NCI-H524 (cell line): ENCODE measurements around the gene NLRC5.
"Not testable (repeated sequence)": the region's sequence is repeated elsewhere in the genome, so short reads cannot be mapped to it uniquely, and the experiment has no call there.

Experiments used
- DNase-seq, 2 experiments: peaks; one replicate each; lab custom pipeline; 2025; lab: John Stamatoyannopoulos, UW

NLRC5 gene

DNA sequence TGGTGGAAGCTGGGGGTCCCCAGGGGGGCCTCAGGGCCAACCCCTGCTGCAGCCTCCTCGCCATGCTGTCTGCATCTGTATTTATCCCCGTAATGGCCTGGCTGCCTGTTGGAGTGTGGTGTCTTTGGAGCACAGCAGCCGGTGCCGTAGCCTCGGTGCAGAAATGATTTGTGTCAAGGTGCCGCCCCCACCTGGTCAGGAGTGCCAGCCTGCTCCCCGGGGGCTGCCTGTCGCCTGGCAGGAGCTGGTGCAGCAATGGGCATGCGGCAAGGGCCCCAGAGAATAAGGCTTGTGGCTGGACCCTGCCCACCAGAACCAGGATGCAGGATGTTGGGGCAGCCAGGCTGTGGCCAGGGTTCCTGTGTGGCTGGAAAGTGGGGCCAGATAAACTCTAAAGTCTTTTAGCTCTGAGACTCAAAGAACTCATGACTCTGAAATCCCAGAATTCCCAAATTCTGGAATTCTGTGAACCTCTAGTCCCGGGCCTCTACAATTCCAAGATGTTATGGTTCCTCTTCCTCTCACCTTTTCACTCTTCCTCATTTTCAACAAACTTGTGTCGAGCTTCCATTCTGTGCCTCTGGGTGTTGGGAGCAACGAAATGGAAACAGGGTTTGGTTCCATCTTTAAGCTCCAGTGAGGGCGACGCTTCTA is 109.0 kb downstream of the NLRC5 start:
- no peak for DNase-seq

DNA sequence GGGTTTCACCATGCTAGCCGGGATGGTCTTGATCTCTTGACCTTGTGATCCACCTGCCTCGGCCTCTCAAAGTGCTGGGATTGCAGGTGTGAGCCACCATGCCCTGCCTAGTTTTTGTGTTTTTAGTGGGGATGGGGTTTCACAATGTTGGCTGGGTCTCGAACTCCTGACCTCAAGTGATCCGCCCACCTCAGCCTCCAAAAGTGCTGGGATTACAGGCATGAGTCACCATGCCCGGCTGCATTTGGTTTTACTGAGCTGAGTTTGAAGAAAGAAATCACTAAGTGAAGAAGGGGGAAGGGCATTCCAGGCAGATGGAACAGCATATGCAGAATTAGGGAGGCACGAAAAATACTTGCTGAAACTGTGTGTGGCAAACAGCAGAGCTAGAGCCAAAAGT is 110.6 kb downstream of the NLRC5 start:
- DNase-seq = not testable (repeated sequence)

DNA sequence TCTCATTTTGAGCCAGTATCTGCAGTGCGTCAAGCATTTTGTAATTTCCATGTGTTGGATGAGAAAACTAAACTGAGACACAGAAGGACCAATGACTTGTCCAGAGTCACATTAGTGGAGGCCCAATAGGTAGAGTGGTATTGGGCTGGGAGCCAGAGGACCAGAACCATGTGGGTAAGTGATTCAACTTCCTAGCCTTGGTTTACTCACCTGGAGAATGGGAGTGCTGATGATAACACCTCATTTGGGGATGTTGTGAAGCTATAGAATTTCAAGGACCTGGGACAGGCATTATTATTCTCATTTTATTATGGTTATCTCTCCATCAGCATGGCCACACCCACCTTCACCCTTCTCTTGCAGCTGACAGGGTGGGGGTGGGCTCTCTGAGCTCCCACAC is 111.1 kb downstream of the NLRC5 start:
- no peak for DNase-seq

DNA sequence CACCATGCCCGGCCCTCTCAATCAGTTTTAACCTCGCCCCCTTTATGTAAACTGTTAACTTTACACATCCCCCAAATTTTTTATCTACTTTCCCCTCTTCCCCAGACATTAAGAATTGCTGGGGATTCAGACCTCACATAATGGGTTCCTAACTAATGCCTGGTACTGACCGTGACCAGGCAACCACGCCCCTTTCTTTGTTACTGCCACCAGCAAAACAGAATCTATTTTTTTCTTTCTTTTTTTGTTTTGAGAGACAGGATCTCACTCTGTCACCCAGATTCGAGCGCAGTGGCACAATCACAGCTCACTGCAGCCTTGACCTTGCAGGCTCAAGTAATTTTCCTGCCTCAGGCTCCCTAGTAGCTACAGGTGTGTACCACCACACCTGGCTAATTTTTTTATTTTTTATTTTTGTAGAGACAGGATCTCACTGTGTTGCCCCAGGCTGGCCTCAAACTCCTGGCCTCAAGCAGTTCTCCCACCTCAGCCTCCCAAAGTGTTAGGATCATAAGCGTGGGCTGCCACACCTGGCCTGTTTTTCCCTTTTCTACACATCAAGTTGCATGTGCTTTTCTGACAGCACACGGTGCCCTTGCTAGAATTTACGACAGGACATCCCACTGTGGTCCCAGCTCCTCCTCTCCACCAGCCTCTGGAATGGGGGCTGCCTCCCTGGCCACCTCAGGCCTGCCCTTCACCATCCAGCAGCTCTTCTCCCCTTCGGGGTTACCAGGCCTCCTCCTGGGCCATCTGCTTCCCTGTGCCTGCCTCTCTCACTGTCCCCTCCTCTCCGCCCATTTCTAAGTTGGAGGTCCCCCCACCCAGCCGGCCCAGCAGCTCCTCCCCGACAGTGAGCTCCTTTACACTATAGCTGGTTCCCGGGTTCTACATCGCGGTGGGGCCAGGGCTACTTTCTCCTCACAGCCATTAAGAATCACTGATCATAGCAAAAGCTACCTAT is 113.8 kb downstream of the NLRC5 start:
- no peak for DNase-seq

DNA sequence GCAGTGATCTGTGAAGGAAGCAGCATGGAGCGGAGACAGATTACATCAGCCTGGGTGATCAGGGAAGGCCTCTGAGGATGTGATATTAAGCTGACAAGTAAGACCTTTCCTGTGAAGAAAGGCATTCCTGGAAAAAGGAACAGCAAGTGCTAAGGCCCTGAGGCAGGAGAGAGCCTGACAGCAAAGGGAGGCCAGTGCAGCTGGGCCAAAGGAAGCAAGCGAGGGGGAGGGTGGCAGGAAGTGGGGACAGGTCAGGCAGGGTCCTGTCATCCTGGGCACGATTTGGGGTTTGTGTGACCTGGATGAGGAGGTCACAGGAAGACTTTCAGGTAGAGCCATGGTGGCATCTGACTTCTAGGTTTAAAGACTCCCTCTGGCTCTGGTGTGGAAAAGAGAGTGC is 115.3 kb downstream of the NLRC5 start:
- DNase-seq = no peak

DNA sequence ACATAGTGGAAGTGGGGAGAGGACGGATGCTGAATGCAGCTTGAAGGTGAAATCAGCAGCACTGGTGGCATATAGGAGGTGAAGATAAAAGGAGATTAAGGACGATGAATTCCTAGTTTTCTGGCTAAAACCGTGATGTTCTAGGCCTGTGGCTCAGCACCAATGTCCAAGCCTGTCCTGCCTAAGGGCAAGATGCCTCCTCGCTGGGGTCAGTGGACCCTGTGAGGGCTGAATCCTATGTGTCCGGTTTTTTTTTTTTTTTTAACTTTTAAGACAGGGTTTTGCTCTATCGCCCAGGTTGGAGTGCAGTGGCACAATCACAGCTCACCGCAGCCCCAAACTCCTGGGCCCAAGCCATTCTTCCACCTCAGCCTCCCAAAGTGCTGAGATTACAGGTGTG is 115.8 kb downstream of the NLRC5 start:
- no peak for DNase-seq

DNA sequence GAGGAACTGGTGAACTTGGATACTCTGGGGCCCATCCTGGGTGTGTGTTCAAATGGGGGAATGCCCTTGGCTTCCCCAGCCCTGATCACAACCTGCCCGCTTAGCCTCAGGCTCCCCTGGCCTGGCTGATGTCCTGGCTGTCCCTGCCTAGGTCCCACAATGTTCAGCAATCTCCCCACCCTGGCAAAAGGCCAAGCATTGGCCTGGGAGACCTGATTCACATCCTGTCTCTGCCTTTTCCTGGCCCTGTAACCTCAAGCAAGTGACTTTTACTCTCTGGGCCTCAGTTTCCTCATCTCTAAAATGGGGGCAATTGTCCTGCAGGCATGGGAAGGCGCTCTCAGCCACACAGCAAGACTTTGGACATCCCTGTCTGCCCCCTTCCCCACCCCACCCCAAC is 117.4 kb downstream of the NLRC5 start:
- DNase-seq = no peak

DNA sequence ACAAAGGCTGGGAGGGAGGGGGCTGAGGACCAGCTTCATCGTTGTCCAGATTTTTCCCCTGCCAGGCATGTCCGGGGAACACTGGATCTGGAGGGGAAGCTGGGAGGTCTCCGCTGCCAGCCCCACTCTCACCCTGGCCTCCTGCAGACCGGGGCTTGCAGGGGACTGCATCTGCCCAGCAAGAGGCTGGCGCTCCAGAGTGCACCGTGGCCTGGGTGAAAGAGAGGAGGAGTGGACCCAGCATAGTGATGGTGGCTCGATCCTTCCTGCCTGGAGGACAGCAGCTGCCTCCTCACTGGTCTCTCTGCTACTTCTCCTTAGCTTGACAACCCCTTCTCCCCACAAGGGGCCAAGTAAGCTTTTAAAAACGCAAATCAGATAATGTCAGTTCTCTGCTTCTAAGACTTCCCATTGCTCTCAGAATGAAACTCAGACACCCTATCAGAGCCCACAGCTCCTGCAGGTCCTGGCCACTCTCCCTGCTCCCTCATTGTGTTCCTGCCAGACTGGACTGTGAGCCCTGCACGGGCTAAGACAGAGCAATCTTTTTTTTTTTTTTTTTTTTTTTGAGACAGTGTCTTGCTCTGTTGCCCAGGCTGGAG is 118.1 kb downstream of the NLRC5 start:
- no peak for DNase-seq

DNA sequence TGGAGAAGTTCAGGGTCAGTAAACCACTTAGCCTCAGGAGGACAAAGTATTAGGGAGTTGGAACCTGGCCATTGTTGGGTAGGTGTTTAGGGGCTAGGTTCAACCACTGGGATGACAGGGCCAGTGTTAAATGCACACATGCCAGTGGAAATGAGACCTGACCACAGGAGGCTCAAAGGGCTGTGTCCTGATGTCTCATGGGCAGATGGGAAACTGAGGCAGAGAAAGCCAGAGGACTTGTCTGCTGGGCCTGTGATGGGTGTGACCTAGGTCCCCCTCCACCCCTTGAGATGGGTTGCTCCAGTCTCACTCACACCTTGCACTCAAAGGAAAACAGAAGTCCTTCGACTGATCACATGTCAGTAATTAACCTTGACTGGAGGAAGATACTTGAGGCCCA is 119.1 kb downstream of the NLRC5 start:
- no peak for DNase-seq

DNA sequence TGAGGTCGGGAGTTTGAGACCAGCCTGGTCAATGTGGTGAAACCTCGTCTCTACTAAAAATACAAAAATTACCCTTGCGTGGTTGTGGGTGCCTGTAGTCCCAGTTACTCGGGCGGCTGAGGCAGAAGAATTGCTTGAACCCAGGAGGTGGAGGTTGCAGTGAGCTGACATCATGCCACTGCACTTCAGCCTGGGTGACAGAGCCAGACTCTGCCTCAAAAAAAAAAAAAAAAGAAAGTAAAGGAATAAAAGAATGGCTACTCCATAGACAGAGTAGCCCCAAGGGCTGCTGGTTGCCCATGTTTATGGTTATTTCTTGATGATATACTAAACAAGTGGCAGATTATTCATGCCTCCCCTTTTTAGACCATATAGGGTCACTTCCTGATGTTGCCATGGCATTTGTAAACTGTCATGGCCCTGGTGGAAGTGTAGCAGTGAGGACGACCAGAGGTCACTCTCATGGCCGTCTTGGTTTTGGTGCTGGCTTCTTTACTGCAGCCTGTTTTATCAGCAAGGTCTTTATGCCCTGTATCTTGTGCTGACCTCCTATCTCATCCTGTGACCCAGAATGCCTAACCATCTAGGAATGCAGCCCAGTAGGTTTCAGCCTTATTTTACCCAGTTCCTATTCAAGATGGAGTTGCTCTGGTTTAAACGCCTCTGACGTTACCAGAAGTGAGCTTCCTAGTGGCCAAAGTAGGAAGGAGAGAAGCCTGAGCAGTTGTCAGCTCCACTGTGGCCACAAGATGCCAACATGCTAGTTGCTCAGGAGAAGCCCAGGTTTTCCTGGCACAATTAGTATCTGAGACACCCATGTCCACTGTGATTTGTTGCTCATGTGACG is 120.1 kb downstream of the NLRC5 start:
- DNase-seq = not testable (repeated sequence)

DNA sequence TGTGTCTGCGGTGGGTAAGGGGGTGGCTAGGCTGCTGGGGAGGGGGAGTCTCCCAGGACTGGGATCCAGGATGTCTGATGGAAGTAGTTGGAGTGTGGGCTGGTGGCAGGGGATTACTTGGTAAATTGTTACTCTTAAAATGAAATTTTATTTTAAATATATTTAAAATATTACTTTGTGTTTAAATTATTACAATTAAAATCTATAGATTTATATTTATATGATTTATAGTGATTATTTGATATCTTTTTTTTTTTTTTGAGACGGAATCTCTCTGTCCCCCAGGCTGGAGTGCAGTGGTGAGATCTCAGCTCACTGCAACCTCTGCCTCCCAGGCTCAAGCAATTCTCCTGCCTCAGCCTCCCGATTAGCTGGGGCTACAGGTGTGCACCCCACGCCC is 121.6 kb downstream of the NLRC5 start:
- DNase-seq = no peak

DNA sequence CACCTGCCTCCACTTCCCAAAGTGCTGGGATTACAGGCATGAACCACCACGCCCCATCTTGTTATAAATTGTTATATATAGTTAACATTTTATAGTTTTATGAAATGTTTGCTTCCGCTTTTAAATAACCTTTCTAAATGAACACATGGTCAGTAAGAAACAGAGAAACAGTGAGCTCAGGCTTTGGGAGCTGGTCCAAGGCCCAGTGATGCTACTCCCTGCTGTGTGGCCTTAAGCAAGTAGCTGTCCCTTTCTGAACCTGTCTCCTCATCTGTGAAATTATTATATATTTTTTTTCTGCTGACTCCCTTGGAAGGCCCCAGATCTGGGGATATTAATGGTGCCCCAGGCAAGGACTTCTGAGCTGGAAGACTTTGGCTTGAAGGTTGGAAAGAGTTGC is 122.1 kb downstream of the NLRC5 start:
- DNase-seq = no peak

DNA sequence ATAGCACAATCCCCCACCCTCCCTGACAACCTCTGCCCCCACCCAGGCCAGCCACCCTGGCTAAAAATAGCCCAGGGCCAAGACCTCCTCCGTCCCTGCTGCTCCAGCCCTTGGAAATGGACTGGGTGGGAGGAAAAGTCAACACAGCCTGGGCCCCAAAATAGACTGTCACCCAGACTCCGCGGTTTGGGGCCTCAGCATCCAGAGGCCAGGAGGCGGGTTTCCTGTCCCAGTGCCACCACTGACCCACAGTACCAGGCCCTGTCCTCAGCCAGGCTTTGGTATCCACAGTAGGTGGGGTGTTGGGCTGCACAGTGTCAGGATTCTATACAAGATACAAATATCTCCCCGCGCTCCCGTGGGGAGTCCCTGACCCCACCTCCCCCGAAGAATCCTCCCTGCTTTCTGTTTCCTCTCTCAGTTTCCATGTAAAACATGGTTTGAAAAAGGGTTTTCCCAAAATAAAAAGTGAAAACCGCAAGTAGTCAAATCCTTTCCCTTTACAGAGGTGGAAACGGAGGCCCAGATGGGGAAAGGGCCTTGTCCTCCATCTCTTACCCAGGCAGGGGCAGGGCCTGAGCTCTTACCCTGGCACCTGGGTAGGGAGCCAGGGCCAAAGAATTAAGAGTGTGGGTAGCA is 123.2 kb downstream of the NLRC5 start:
- DNase-seq = no peak

DNA sequence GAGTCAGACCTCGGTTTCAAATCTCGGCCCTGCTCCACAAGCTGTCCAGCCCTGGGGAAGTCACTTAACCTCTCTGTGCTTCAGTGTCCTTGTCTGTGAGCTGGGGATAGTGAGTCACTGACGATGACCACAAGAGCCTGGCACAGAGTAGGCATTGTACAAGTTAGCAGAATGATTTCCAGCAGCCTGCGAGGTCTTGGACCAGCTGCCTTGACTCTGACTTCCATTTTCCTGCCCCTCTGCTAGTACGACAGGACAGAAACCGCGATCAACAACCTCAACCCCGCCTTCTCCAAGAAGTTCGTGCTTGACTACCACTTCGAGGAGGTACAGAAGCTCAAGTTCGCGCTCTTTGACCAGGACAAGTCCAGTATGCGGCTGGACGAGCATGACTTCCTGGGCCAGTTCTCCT is 123.7 kb downstream of the NLRC5 start:
- no peak for DNase-seq

DNA sequence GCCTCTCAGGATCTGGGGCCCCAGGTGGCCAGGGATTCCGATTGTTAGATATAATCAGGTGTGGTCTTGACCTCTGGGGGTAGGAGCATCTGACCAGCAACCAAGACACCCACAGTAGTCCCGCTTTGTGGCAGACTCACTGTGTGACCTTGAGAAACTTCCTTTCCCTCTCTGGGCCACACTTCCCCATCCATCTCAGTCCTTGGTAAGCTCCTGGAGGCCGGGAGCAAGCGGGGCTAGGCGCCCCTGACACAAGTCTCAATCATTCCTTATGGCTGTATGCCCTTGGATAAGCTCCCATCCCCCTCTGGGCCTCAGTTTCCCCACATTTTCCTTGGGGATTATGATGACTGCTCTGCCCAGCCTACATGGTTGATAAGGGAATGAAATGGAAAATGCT is 124.3 kb downstream of the NLRC5 start:
- DNase-seq = no peak

DNA sequence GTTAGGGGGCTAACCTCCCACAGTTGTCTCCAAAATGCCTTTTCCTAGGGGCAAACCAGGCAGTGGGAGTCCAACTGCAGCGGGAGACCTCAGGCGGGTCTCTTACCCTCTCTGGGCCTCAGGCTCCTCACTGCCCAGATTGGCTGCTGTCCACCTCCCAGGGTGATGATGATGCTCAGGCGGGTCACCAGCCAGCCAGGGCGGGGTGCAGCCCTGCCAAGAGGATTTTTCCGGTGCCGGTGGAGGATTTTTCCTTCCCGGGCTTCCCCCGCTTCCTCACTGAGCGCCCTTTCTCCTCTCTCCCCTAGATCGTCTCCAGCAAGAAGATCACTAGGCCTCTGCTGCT is 125.8 kb downstream of the NLRC5 start:
- DNase-seq = no peak

DNA sequence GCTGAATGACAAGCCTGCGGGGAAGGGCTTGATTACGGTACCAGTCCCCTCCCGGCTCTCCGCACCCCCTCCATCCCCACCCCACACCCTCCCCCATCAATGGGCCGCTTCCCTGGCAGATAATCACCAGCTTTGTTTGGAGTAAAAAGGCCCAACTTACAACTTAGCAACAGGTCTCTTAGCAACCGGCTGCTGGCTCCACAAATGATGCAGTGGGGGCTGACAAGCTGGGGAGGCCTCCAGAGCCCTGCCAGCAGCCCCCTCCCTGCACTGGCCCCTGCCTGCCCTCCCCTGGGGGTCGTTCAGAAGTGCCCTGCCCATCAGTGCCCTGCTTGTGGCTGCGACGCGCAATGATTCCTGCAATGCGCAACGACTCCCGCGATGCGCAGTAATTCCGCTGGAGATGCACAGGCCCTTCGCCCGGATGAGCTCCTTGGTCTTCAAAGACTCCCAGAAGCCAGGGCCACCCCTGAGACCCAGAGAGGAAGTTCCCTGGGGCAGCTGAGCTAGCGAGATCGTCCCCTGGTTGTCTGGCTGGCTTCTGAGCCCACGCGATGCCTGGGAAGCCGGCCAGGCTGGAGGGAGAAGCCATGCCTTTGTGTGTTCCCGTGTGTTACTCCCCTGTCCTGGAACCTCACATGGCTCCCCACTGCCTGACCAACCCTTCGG is 126.3 kb downstream of the NLRC5 start:
- DNase-seq = no peak

DNA sequence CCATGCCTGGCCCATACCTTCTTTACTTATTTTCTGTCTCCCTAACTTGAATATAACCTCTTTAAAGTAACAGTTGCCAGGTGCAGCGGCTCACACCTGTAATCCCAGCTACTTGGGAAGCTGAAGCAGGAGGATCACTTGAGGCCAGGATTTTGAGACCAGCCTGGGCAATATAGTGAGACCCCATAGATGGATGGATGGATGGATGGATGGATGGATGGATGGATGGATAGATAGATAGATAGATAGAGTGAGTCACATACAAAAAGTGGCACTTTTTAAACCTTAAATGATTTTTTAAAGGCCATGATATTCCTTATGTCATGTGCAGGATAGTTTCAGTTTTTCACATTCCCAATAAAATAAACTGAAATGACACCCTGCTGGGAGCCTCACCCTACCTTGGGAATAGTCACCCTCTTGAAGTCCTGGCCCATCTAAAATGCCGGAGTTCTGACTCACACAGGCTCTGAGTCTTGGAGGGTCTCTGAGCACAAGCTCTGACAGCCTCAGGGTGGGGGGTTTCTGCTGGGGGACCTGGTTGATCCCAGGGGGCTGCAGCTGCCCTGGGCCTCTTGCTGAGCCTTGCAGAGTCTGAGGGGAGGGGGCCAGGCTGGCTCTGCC is 129.2 kb downstream of the NLRC5 start:
- DNase-seq = no peak

DNA sequence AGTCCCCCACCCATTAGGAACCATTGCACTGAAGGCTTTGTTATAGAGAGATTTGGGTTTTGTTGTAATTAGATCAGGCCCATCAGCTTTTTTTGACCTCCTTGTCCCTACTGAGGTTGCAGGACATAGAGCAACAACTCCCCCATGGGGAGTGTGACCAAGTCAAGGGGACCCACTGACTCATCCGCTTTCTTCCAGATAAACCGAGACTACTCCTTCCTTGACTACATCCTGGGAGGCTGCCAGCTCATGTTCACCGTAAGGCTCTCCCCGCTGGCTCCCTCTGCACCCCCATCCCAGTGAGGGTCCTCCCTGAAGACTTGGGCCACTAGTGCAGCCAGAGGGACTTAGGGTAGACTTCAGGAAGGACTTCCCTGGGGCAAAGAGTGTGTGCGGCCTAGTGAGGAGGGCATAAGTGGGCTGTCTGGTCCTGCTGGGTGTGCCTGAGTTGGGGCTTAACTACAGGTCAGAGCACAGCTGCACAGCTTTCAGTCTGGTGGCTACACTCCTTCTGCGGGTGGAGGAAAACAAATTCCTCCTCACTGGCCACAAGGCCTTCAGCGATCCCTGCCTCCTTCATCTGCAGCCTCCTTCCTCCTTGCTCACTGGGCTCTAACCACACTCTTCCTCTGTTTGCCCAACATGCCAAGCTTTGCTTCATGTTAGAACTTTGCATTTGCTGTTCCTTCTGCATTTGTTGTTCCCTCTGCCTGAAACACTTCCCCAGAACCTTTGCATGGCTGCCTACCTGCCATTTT is 134.0 kb downstream of the NLRC5 start:
- no peak for DNase-seq
